Activated CD8-positive, alpha-beta memory T cell treated with anti-CD3 and anti-CD28 coated beads, Interleukin-2, amount 10 ng/mL, durations not matched to agents 7 days and 5 days (primary cell): ENCODE results near the gene AKAP7. TPM values are rescaled to one million over a fixed set of nuclear protein-coding genes. Genes with fewer than 3 reads are reported as not detected.
"Not testable (repeated sequence)": the region's sequence is repeated elsewhere in the genome, so short reads cannot be mapped to it uniquely, and the experiment has no call there.

Experiments
- ATAC-seq: fragments of 150-1000 bp; cut with Tn5 transposase; one replicate; pipeline ENCODE4 v1.10.0; 2021; ENCODE audit warnings: moderate library complexity
- CTCF ChIA-PET: fragments of 350-600 bp; sonication (Branson Sonifier 250); formaldehyde crosslinking; loops from one replicate; lab custom pipeline; 2021; ENCODE audit warnings: antibody characterized with exemption; lab: Charles Lee
- DNase-seq: peaks from one replicate; pipeline ENCODE4 v3.0.0-alpha.2; 2020
- H3K27ac Mint-ChIP-seq: one replicate; pipeline ENCODE4 v1.8.0; 2021; ENCODE audit warnings: mild to moderate bottlenecking, mixed read lengths
- H3K27me3 Mint-ChIP-seq: one replicate; pipeline ENCODE4 v1.8.0; 2021; ENCODE audit warnings: mixed read lengths
- H3K36me3 Mint-ChIP-seq: one replicate; pipeline ENCODE4 v1.8.0; 2021; ENCODE audit warnings: mild to moderate bottlenecking, mixed read lengths
- H3K4me1 Mint-ChIP-seq: one replicate; pipeline ENCODE4 v1.8.0; 2021; ENCODE audit warnings: mixed read lengths
- H3K4me3 Mint-ChIP-seq: one replicate; pipeline ENCODE4 v1.8.0; 2021; ENCODE audit warnings: mild to moderate bottlenecking, moderate library complexity, mixed read lengths
- H3K9me3 Mint-ChIP-seq: one replicate; pipeline ENCODE4 v1.8.0; 2022; ENCODE audit warnings: low read depth, mixed read lengths
- total RNA-seq, 2 experiments: library from RNA; stranded (reverse); gene quantifications; one replicate each; pipeline ENCODE4 v1.2.3, GENCODE V29; 2021

The AKAP7 gene
- total RNA-seq, 2 experiments from 2014 or later = 7.3 to 10.3 TPM

DNA sequence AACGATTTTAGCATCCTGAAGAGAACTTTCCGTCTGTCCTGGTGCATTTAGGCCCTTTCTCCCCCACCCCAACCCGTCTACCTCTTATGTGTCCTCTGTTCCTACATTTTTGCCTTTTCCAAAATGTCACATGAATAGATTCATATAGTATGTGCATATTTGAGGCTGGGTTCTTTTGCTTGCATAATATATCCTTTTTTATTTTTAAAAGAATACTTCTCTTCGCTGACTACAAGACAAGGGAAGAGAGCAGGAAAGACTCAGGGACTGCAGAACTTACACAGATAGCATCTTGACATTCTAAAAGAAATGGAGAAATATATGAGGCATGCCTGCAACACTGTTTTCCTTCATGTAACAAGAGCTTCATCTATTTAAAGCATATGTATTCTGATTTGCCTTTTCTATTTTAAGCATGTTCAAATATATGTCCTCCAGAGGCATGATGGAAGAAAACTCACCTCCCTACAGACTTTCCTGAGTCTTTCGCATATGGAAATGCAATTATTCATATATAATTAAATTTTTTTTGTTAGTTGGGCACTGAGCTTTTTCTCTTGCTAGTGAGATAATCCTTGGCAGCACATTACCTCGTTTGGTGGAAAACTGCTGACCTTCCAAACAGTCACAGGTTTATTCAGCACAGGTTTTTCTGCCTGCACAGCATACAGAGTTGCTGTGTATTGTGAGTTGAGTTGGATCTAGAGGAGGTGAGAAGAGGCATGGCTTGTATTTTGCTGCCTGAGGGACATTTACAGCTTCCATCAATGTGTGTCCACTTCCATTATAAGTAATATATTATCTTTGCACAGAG, 170.0 kb downstream of the AKAP7 start:
- no peaks in the 10 kb centered on the region for H3K27me3 Mint-ChIP-seq
- no peaks in the 10 kb centered on the region for H3K4me1 Mint-ChIP-seq
- CTCF ChIA-PET = no interaction called here
- no peak for ATAC-seq
- H3K4me3 Mint-ChIP-seq = no peak overlapping the region
- peaks cover 10% of the 10 kb centered on the region for H3K36me3 Mint-ChIP-seq
- no peak for DNase-seq
- H3K27ac Mint-ChIP-seq = no peak overlapping the region
- peaks cover 9% of the 10 kb centered on the region for H3K9me3 Mint-ChIP-seq

- ATAC-seq (no peak), DNase-seq (no peak)
- Mint-ChIP-seq H3K36me3 (peaks cover 12% of the 10 kb centered on the region), H3K27me3 (no peaks in the 10 kb centered on the region), H3K9me3 (peaks cover 9% of the 10 kb centered on the region), H3K4me1 (no peaks in the 10 kb centered on the region), H3K4me3 (no peak overlapping the region), H3K27ac (no peak overlapping the region)
- CTCF ChIA-PET = no interaction called here
Measured at GRCh38 chr6:131309437-131309836, 174.2 kb downstream of the AKAP7 start.

DNA sequence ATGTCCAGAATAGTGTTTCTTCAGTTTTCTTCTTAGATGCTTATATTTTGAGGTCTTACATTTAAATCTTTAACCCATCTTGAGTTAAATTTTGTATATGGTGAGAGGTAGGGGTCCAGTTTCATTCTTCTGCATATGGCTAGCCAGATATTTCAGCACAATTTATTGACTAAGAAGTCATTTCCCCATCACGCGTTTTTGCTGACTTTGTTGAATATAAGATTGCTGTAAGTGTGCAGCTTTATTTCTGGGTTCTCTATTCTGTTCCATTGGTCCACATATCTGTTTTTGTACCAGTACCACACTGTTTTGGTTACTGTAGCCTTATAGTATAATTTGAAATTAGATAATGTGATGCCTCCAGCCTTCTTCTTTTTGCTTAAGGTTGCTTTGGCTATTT, 179.6 kb downstream of the AKAP7 start:
- Mint-ChIP-seq H3K27me3 (no peaks in the 10 kb centered on the region), H3K36me3 (peaks cover 7% of the 10 kb centered on the region), H3K27ac (no peak overlapping the region), H3K4me1 (peaks cover 8% of the 10 kb centered on the region), H3K9me3 (peaks cover 2% of the 10 kb centered on the region), H3K4me3 (no peak overlapping the region)
- DNase-seq (no peak), ATAC-seq (no peak)
- CTCF ChIA-PET = no interaction called here

DNA sequence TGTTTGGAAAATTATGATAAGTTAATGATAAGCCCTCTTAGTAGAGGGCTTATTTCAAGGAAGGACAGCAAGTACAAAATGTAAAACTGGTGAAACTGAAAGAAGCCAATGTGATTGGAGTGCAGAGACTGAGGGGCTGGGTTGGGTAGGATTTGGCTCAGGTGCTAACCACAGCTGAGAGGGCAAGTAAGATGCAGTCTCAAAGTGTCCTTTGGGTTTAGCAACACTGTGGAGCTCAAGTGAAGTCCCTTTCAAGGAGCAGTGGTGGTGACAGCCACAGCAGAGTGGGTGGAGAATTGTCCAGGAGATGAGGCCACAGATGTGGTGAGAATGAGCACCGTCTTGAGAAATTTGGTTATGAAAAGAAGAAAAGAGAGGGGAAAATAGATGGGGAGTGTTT, 181.4 kb downstream of the AKAP7 start:
- H3K36me3 Mint-ChIP-seq = peaks cover 7% of the 10 kb centered on the region
- no peaks in the 10 kb centered on the region for H3K27me3 Mint-ChIP-seq
- H3K27ac Mint-ChIP-seq = no peak overlapping the region
- ATAC-seq = peak; percentile 23
- H3K4me3 Mint-ChIP-seq = no peak overlapping the region
- peaks cover 8% of the 10 kb centered on the region for H3K4me1 Mint-ChIP-seq
- H3K9me3 Mint-ChIP-seq = peaks cover 2% of the 10 kb centered on the region
- no peak for DNase-seq
- CTCF ChIA-PET = no interaction called here

DNA sequence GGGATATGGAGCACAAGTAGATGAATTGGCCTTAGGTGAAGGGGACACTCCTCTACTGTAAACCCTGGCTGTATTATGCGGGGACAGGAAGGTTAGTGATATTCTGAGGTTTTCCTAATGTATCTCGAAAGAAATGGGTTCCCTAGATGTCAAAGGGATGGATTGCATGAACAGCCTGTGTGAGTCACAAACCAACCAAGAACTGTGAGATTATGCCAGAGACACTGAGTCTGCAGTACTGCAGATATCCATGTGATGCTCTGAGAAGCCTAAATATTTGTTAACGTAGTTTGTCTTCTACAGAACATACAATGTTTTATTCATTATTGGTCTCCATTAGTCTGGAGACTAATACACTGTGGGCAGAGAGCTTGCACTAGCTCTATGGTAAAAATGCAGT, 182.2 kb downstream of the AKAP7 start:
- no peak for DNase-seq
- CTCF ChIA-PET = no interaction called here
- ATAC-seq = no peak
- H3K27me3 Mint-ChIP-seq = no peaks in the 10 kb centered on the region
- peaks cover 8% of the 10 kb centered on the region for H3K4me1 Mint-ChIP-seq
- peaks cover 2% of the 10 kb centered on the region for H3K9me3 Mint-ChIP-seq
- H3K36me3 Mint-ChIP-seq = peaks cover 7% of the 10 kb centered on the region
- no peak overlapping the region for H3K4me3 Mint-ChIP-seq
- H3K27ac Mint-ChIP-seq = no peak overlapping the region

DNA sequence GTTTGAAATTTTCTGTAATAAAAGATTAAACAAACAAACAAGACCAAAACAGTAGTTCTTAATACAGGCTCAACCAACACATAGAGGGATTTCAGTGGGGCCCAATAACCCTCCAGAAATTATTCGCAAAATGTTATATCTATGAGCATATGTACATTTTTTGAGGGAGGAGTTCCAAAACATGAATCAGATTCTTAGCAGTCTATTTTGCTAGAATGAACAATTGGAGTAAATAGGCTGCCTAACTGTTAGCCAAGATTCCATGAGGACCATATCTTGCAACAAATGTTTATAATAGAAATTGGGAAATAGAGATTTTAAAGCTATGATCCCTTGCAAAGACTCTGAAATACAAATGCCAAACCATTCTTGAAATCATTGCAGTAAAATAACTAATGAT, 186.3 kb downstream of the AKAP7 start:
- Mint-ChIP-seq H3K36me3 (no peaks in the 10 kb centered on the region), H3K27ac (no peak overlapping the region), H3K9me3 (no peaks in the 10 kb centered on the region), H3K4me3 (no peak overlapping the region), H3K27me3 (no peaks in the 10 kb centered on the region), H3K4me1 (peaks cover 4% of the 10 kb centered on the region)
- ATAC-seq (no peak), DNase-seq (no peak)
- CTCF ChIA-PET = no interaction called here

- H3K27me3 Mint-ChIP-seq = no peaks in the 10 kb centered on the region
- CTCF ChIA-PET = no interaction called here
- DNase-seq (no peak), ATAC-seq (no peak)
- H3K9me3 Mint-ChIP-seq = no peaks in the 10 kb centered on the region
- no peak overlapping the region for H3K27ac Mint-ChIP-seq
- H3K4me3 Mint-ChIP-seq = no peak overlapping the region
- H3K36me3 Mint-ChIP-seq = no peaks in the 10 kb centered on the region
- no peaks in the 10 kb centered on the region for H3K4me1 Mint-ChIP-seq
Measured at GRCh38 chr6:131322125-131322524, 186.9 kb downstream of the AKAP7 start.

DNA sequence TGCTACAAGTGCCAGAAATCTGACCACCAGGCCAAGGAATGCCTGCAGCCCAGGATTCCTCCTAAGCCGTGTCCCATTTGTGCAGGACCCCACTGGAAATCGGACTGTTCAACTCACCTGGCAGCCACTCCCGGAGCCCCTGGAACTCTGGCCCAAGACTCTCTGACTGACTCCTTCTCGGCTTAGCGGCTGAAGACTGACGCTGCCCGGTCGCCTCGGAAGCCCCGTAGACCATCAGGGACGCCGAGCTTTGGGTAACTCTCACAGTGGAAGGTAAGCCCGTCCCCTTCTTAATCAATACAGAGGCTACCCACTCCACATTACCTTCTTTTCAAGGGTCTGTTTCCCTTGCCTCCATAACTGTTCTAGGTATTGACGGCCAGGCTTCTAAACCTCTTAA, 190.4 kb downstream of the AKAP7 start:
- H3K4me1 Mint-ChIP-seq, CTCF ChIA-PET, H3K36me3 Mint-ChIP-seq, H3K27me3 Mint-ChIP-seq, ATAC-seq, H3K27ac Mint-ChIP-seq, H3K4me3 Mint-ChIP-seq, DNase-seq, H3K9me3 Mint-ChIP-seq: not testable (repeated sequence)

DNA sequence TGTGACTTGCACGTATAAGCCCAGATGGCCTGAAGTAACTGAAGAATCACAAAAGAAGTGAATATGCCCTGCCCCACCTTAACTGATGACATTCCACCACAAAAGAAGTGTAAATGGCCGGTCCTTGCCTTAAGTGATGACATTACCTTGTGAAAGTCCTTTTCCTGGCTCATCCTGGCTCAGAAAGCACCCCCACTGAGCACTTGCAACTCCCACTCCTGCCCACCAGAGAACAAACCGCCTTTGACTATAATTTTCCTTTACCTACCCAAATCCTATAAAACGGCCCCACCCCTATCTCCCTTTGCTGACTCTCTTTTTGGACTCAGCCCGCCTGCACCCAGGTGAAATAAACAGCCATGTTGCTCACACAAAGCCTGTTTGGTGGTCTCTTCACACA, 193.5 kb downstream of the AKAP7 start:
- H3K9me3 Mint-ChIP-seq, DNase-seq, ATAC-seq, H3K4me3 Mint-ChIP-seq, H3K4me1 Mint-ChIP-seq, H3K27me3 Mint-ChIP-seq, CTCF ChIA-PET, H3K36me3 Mint-ChIP-seq, H3K27ac Mint-ChIP-seq: not testable (repeated sequence)

DNA sequence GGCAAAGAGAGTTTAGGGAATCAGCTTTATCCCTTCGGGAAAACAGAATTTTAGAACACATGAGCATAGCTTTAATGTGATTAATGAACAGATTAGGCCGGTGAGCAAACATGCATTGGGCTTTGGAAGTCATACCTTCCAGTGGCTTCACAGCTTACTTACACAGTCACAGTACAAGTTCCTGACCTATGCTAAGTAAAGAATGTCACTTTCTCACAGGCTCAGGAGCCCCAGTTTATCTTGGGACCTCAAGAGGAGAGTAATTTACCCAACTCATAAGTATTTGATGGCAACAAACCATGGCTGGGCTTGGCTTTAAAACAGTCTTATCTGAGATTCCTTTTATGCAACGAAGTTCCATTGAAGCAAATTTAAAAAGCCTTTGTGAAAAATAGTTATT, 195.9 kb downstream of the AKAP7 start:
- no peaks in the 10 kb centered on the region for H3K9me3 Mint-ChIP-seq
- no peaks in the 10 kb centered on the region for H3K4me1 Mint-ChIP-seq
- CTCF ChIA-PET = no interaction called here
- no peak overlapping the region for H3K27ac Mint-ChIP-seq
- H3K4me3 Mint-ChIP-seq = no peak overlapping the region
- no peaks in the 10 kb centered on the region for H3K27me3 Mint-ChIP-seq
- H3K36me3 Mint-ChIP-seq = no peaks in the 10 kb centered on the region
- DNase-seq (no peak), ATAC-seq (no peak)

- DNase-seq = no peak
- ATAC-seq = no peak
- Mint-ChIP-seq H3K27me3 (no peaks in the 10 kb centered on the region), H3K4me3 (no peak overlapping the region), H3K9me3 (no peaks in the 10 kb centered on the region), H3K4me1 (no peaks in the 10 kb centered on the region), H3K36me3 (no peaks in the 10 kb centered on the region), H3K27ac (no peak overlapping the region)
- CTCF ChIA-PET = no interaction called here
Measured at GRCh38 chr6:131331873-131332781, 196.9 kb downstream of the AKAP7 start.
